Psoas muscle (tissue), 8 donors: ENCODE measurements around the gene TREML4. TPM values are rescaled to one million over a fixed set of nuclear protein-coding genes. Genes with fewer than 3 reads are reported as not detected.

ENCODE experiments used
- ATAC-seq, 4 donors: fragments of 200-7000 bp; cut with Tn5 transposase; one replicate each; pipeline ENCODE4 v1.9.1; 2020; ENCODE audit warnings: moderate library complexity in 3 of 4, mild to moderate bottlenecking in 2 of 4
- DNase-seq, 2 donors: peaks; one replicate each; pipeline ENCODE4 v3.0.0-alpha.2; 2020
- H3K27ac ChIP-seq: fragments of 200-600 bp; one replicate; pipeline ENCODE4 v1.8.0; 2022
- H3K27me3 ChIP-seq, 3 donors: fragments of 200-600 bp in 1 of 3; one replicate each; pipeline versions ENCODE4 v1.6.1 to v1.8.0; 2013 to 2022; ENCODE audit warnings: low read length in 2 of 3, mild to moderate bottlenecking in 2 of 3, moderate library complexity in 1 of 3; ENCODE audit not compliant: insufficient read depth in 3 of 3
- H3K36me3 ChIP-seq, 2 donors: fragments of 200-600 bp in 1 of 2; one replicate each; pipeline versions ENCODE4 v1.6.1 to v1.8.0; 2013 to 2022; ENCODE audit warnings: low read depth in 1 of 2, mild to moderate bottlenecking in 1 of 2, moderate library complexity in 1 of 2; ENCODE audit not compliant: insufficient read depth in 1 of 2
- H3K4me1 ChIP-seq: fragments of 200-600 bp; one replicate; pipeline ENCODE4 v1.8.0; 2022
- H3K4me3 ChIP-seq: fragments of 200-600 bp; one replicate; pipeline ENCODE4 v1.8.0; 2022; ENCODE audit warnings: mild to moderate bottlenecking
- H3K9me3 ChIP-seq: fragments of 200-600 bp; one replicate; pipeline ENCODE4 v1.8.0; 2022
- WGBS, 3 donors: extraction: QIAGEN DNeasy Blood & Tissue Kit; methylation state at CpG; one replicate each; pipeline versions ENCODE4 v1.1.6 to v1.1.7; 2013; 5-methylcytosine and 5-hydroxymethylcytosine counted together
- intact Hi-C, 2 donors: fragments of 100-400 bp; cut with DNase I; formaldehyde crosslinking; loops; one replicate each; pipeline versions ENCODE4 v1.11.0 to v1.14.2; 2022
- polyA plus RNA-seq, 3 donors: library from polyadenylated mRNA; stranded (reverse); fragments of 200-250 nt; gene quantifications; one replicate each; pipeline ENCODE4 v1.2.3, GENCODE V29; 2013
- total RNA-seq, 4 donors: library from RNA; stranded (reverse); fragmentation: NEBNext Ultra II Directional in 2 of 4; extraction: Animal tissue kit (Norgen Biotek cat#: 25700) in 2 of 4; gene quantifications; one replicate each; pipeline versions ENCODE4 v1.2.1 to v1.2.4, GENCODE V29; 2021 to 2023
- TF ChIP-seq, protein P1 (sequence below): fragments of 200-600 bp; IDR thresholded peaks from one replicate; pipeline ENCODE4 v1.8.0; 2022; ENCODE audit warnings: antibody characterized with exemption
- donor health status: healthy with polysubstance abuse.
- donor health status: DM: no; HTN: no; CAD: no; lungs with moderate emphysema.
- donor health status: Bipolar disorder and iron deficiency.
- donor health status: healthy.
- donor health status: DM: yes; HTN: yes; CAD: no.
- donor health status: DM: no; HTN: no; CAD: no.
- donor health status: DM: no; HTN: no; CAD: no.
- donor health status: DM: yes; HTN: yes; CAD: no.

The TREML4 gene
- total and polyA plus RNA-seq, 7 donors = 0.01 TPM; not detected in 6

DNA sequence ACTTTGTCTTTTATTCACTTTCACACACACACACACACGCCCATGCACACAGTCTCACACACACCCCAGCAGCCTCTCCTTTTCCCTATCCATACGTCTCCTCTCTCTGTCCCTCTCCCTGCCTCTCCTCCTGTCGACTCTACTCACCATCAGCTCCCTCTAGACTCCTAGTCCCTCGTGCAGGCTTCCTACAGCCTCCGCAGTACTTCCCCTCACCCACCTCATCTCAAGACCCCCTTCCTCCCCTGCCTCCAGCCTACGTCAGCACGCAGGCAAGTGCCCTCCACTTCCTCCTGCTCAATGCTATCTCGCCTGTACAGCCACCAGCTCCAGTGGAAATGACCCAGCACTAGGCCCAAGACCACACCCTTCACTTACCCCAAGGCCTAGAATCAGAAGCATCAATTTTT is 26.4 kb upstream of the TREML4 start:
- Histone ChIP-seq H3K4me3 (no peak overlapping the region), H3K4me1 (no peaks in the 10 kb centered on the region), H3K36me3 (no peaks in the 10 kb centered on the region), H3K27ac (no peak overlapping the region), H3K9me3 (no peaks in the 10 kb centered on the region), H3K27me3 (no peaks in the 10 kb centered on the region)
- intact Hi-C loops = no loop called here
- 58 to 65% (median 64%) methylated on average over 8 of the region's 8 CpGs for WGBS, 3 donors
- ATAC-seq = no peak
- no peak for DNase-seq
- TF ChIP-seq, protein P1, sequence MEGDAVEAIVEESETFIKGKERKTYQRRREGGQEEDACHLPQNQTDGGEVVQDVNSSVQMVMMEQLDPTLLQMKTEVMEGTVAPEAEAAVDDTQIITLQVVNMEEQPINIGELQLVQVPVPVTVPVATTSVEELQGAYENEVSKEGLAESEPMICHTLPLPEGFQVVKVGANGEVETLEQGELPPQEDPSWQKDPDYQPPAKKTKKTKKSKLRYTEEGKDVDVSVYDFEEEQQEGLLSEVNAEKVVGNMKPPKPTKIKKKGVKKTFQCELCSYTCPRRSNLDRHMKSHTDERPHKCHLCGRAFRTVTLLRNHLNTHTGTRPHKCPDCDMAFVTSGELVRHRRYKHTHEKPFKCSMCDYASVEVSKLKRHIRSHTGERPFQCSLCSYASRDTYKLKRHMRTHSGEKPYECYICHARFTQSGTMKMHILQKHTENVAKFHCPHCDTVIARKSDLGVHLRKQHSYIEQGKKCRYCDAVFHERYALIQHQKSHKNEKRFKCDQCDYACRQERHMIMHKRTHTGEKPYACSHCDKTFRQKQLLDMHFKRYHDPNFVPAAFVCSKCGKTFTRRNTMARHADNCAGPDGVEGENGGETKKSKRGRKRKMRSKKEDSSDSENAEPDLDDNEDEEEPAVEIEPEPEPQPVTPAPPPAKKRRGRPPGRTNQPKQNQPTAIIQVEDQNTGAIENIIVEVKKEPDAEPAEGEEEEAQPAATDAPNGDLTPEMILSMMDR = no peak

DNA sequence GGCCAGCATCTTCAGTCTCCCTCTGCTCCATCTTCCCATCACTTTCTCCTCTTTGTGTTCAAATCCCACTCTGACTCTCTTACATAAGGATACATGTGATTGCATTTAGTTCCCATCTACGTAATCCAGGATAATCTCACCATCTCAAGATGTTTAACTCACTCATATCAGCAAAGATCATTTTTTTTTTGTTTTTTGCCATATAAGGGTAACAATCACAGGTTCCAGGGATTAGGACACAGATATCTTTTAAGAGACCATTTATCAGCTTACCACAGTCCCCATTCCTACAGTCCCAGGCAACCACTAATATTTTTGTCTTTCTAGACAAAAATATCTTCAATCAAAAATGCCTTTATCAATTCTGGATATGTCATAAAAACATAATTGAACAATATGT is 24.0 kb upstream of the TREML4 start:
- Histone ChIP-seq H3K27me3 (no peaks in the 10 kb centered on the region), H3K4me1 (no peaks in the 10 kb centered on the region), H3K36me3 (no peaks in the 10 kb centered on the region), H3K4me3 (no peak overlapping the region), H3K9me3 (no peaks in the 10 kb centered on the region), H3K27ac (no peak overlapping the region)
- no peak for DNase-seq
- TF ChIP-seq, protein P1 = no peak
- intact Hi-C loops = no loop called here
- WGBS, 3 donors = 74 to 84% (median 78%) methylated on average over 1 of the region's 1 CpG
- no peak for ATAC-seq

DNA sequence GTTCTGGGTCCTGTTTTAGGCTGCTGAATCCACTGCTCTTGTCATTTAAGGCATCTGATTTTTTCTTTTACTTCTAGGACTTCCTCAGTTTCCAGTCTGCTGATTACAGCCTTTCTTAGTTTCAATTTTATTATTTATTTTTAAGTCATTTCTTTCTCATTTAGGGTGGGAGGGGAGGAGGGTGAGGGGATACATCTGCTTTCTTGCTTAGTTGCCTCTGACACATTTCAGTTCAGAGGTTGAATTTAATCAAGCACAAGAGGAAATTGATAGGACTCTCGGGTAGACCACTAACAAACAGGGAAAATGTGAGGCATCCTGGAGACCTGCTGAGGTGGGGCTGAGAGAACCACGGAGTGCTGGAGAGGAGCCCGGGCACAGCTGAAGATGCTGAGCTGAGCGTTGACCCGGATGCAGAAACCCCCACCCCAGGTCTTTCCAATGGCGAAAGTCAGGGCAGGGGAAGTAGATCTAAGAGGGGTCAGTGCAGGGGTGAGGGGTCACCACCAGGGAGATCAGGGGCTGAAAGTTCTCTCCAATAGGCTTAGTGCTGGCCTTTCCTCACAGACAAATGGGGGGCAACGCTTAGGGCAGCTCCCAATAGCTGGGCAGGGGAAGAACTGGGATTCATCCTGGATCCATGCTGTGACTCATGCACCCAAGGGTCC is 19.6 kb upstream of the TREML4 start:
- no peaks in the 10 kb centered on the region for H3K36me3 ChIP-seq
- ATAC-seq (no peak), DNase-seq (no peak)
- no peak overlapping the region for H3K27ac ChIP-seq
- 61 to 80% (median 76%) methylated on average over 7 of the region's 7 CpGs for WGBS, 3 donors
- H3K4me1 ChIP-seq = no peaks in the 10 kb centered on the region
- no peaks in the 10 kb centered on the region for H3K9me3 ChIP-seq
- H3K27me3 ChIP-seq = no peaks in the 10 kb centered on the region
- TF ChIP-seq, protein P1 = no peak
- H3K4me3 ChIP-seq = no peak overlapping the region
- intact Hi-C loops = no loop called here

DNA sequence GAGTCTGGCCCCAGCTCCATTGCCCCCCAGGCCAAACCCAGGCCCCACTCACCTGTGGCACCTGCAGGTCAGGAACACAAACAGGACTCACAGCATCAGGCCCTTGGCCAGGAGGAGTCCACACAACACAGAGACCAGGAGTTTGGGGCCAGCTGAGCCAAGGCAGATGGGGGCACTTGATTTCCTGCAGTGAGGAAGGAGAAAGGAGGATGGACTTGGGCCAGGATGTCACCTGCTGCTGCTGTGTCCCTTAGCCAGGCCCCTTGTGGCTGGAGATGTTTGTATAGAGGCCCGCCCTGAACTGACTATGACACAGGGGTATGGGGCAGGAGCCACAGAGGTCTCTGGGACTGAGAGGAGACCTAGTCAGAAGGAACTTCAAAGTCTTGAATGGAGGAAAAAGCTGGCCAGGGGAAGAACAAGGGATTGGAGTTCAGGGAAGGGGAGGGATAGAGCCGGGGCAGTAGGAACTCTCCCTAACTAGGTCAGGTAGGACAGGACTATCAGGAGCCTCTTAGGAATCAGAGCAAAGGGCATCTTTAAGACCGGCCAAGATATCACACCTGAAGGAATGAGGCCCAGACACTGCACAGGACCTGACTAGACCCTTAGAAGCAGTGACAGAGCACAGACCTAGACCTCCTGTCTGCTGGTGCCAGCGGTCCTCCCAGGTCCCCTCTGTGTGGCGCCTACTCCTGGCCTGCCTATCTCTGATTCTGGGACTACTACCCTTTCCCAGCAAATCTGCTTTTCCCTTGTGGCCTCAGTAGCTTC is 18.4 kb upstream of the TREML4 start:
- Histone ChIP-seq H3K27ac (no peak overlapping the region), H3K9me3 (no peaks in the 10 kb centered on the region), H3K36me3 (no peaks in the 10 kb centered on the region), H3K4me1 (no peaks in the 10 kb centered on the region), H3K4me3 (no peak overlapping the region), H3K27me3 (peaks cover 0 to 5% (median 0%) of the 10 kb centered on the region in 3 donors)
- WGBS, 3 donors = 81 to 93% (median 91%) methylated on average over 5 of the region's 5 CpGs
- DNase-seq (no peak), ATAC-seq (no peak)
- intact Hi-C loops = no loop called here
- TF ChIP-seq, protein P1 = no peak
